ENCODE data around the gene DYNLT4. TPM values are rescaled to one million over a fixed set of nuclear protein-coding genes. Genes with fewer than 3 reads are reported as not detected.

DYNLT4 gene
- total RNA-seq, 1 donor from 2014 or later = 1.9 TPM

GRCh38 chr1:44831516-44831915 is 24.4 kb upstream of the DYNLT4 start:
- intact Hi-C loops (cut with micrococcal nuclease) = no loop called here
- no peak overlapping the region for H3K4me3 ChIP-seq
- no peak overlapping the region for H3K27ac ChIP-seq (replicated peaks)
- peaks cover 9% of the 10 kb centered on the region for H3K4me1 ChIP-seq
- TF ChIP-seq CTCF (IDR thresholded peaks at IDR 0.05; ENCODE audit: borderline replicate concordance) = no peak
- H3K36me3 ChIP-seq = no peaks in the 10 kb centered on the region
- no peaks in the 10 kb centered on the region for H3K9me3 ChIP-seq (replicated peaks)
- no peaks in the 10 kb centered on the region for H3K27me3 ChIP-seq (ENCODE audit: low read depth)
- no peak for DNase-seq

GRCh38 chr1:44830900-44831304 is 23.8 kb upstream of the DYNLT4 start:
- H3K4me1 ChIP-seq = peaks cover 10% of the 10 kb centered on the region
- no peak overlapping the region for H3K4me3 ChIP-seq
- no peaks in the 10 kb centered on the region for H3K27me3 ChIP-seq (ENCODE audit: low read depth)
- no peak for DNase-seq
- H3K36me3 ChIP-seq = no peaks in the 10 kb centered on the region
- TF ChIP-seq CTCF (IDR thresholded peaks at IDR 0.05; ENCODE audit: borderline replicate concordance) = no peak
- H3K27ac ChIP-seq (replicated peaks) = no peak overlapping the region
- intact Hi-C loops (cut with micrococcal nuclease) = no loop called here
- H3K9me3 ChIP-seq (replicated peaks) = no peaks in the 10 kb centered on the region

- TF ChIP-seq CTCF (IDR thresholded peaks at IDR 0.05; ENCODE audit: borderline replicate concordance) = no peak
- Histone ChIP-seq H3K4me3 (no peak overlapping the region), H3K36me3 (no peaks in the 10 kb centered on the region), H3K27me3 (ENCODE audit: low read depth) (no peaks in the 10 kb centered on the region), H3K27ac (replicated peaks) (no peak overlapping the region), H3K9me3 (replicated peaks) (no peaks in the 10 kb centered on the region), H3K4me1 (peaks cover 7% of the 10 kb centered on the region)
- intact Hi-C loops (cut with micrococcal nuclease) = no loop called here
- DNase-seq = no peak
Observed at GRCh38 chr1:44829506-44830384, 22.6 kb upstream of the DYNLT4 start.

GRCh38 chr1:44828841-44829440 is 21.8 kb upstream of the DYNLT4 start:
- no peaks in the 10 kb centered on the region for H3K27me3 ChIP-seq (ENCODE audit: low read depth)
- H3K4me3 ChIP-seq = no peak overlapping the region
- H3K4me1 ChIP-seq = peaks cover 7% of the 10 kb centered on the region
- DNase-seq = no peak
- H3K36me3 ChIP-seq = no peaks in the 10 kb centered on the region
- intact Hi-C loops (cut with micrococcal nuclease) = no loop called here
- H3K27ac ChIP-seq (replicated peaks) = no peak overlapping the region
- TF ChIP-seq CTCF (IDR thresholded peaks at IDR 0.05; ENCODE audit: borderline replicate concordance) = no peak
- no peaks in the 10 kb centered on the region for H3K9me3 ChIP-seq (replicated peaks)

- Histone ChIP-seq H3K36me3 (no peaks in the 10 kb centered on the region), H3K27ac (replicated peaks) (no peak overlapping the region), H3K4me1 (peaks cover 7% of the 10 kb centered on the region), H3K4me3 (no peak overlapping the region), H3K27me3 (ENCODE audit: low read depth) (no peaks in the 10 kb centered on the region), H3K9me3 (replicated peaks) (no peaks in the 10 kb centered on the region)
- no peak for DNase-seq
- intact Hi-C loops (cut with micrococcal nuclease) = no loop called here
- TF ChIP-seq CTCF (IDR thresholded peaks at IDR 0.05; ENCODE audit: borderline replicate concordance) = no peak
Observed at GRCh38 chr1:44828003-44828651, 21.0 kb upstream of the DYNLT4 start.
